Measurements from ENCODE around the gene BCL7A.
A peak's percentile ranks its signal among the peaks of the same experiment; 100 is the strongest.

The BCL7A gene

GRCh38 chr12:122096014-122096413, 74.3 kb downstream of the BCL7A start:
- DNase-seq, result no peak
- H3K4me1 ChIP-seq, result peaks cover 4 to 90% (median 59%) of the 10 kb centered on the region in 4 donors
- H3K27ac ChIP-seq, result peak overlapping the region in 1 of 2 donors; percentile 76
- H3K27me3 ChIP-seq, result no peaks in the 10 kb centered on the region
- H3K9me3 ChIP-seq, result no peaks in the 10 kb centered on the region
- TF ChIP-seq, protein P1, sequence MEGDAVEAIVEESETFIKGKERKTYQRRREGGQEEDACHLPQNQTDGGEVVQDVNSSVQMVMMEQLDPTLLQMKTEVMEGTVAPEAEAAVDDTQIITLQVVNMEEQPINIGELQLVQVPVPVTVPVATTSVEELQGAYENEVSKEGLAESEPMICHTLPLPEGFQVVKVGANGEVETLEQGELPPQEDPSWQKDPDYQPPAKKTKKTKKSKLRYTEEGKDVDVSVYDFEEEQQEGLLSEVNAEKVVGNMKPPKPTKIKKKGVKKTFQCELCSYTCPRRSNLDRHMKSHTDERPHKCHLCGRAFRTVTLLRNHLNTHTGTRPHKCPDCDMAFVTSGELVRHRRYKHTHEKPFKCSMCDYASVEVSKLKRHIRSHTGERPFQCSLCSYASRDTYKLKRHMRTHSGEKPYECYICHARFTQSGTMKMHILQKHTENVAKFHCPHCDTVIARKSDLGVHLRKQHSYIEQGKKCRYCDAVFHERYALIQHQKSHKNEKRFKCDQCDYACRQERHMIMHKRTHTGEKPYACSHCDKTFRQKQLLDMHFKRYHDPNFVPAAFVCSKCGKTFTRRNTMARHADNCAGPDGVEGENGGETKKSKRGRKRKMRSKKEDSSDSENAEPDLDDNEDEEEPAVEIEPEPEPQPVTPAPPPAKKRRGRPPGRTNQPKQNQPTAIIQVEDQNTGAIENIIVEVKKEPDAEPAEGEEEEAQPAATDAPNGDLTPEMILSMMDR (IDR thresholded peaks at IDR 0.05), result no peak
- H3K36me3 ChIP-seq, result no peaks in the 10 kb centered on the region
- intact Hi-C loops (cut with DNase I; ENCODE audit: low total_unique reads), result no loop called here
- no peak overlapping the region for H3K4me3 ChIP-seq

- Histone ChIP-seq H3K36me3 (no peaks in the 10 kb centered on the region), H3K9me3 (no peaks in the 10 kb centered on the region), H3K27ac (peak overlapping the region; percentile 76 to 80), H3K27me3 (no peaks in the 10 kb centered on the region), H3K4me3 (no peak overlapping the region), H3K4me1 (peaks cover 4 to 86% (median 53%) of the 10 kb centered on the region in 4 donors)
- no peak for DNase-seq
- TF ChIP-seq, protein P1 (IDR thresholded peaks at IDR 0.05), result no peak
- intact Hi-C loops (cut with DNase I; ENCODE audit: low total_unique reads), result no loop called here
These were observed 75.0 kb downstream of the BCL7A start for GRCh38 chr12:122096591-122097149.

DNA sequence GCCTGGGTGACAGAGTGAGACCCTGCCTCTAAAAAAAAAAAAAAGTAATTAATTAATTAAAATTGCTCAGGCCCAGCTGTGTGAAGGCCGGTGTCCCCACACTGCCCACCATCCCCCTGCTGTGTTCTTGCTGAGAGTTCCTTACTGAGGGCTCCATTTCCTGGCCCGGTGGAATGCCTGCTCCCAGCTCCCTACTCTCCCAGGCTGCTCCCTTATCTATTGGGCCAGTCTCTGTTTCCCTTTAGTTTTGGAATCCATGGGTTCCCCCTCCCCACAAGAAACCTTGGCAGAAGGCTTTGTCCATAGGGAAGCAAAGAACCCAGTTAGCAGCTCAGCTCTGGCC, 75.9 kb downstream of the BCL7A start:
- DNase-seq, result no peak
- Histone ChIP-seq H3K9me3 (no peaks in the 10 kb centered on the region), H3K4me1 (peaks cover 4 to 77% (median 47%) of the 10 kb centered on the region in 4 donors), H3K27ac (peak overlapping the region; percentile 76 to 80), H3K27me3 (no peaks in the 10 kb centered on the region), H3K36me3 (no peaks in the 10 kb centered on the region), H3K4me3 (no peak overlapping the region)
- intact Hi-C loops (cut with DNase I; ENCODE audit: low total_unique reads), result no loop called here
- TF ChIP-seq, protein P1 (IDR thresholded peaks at IDR 0.05), result no peak

DNA sequence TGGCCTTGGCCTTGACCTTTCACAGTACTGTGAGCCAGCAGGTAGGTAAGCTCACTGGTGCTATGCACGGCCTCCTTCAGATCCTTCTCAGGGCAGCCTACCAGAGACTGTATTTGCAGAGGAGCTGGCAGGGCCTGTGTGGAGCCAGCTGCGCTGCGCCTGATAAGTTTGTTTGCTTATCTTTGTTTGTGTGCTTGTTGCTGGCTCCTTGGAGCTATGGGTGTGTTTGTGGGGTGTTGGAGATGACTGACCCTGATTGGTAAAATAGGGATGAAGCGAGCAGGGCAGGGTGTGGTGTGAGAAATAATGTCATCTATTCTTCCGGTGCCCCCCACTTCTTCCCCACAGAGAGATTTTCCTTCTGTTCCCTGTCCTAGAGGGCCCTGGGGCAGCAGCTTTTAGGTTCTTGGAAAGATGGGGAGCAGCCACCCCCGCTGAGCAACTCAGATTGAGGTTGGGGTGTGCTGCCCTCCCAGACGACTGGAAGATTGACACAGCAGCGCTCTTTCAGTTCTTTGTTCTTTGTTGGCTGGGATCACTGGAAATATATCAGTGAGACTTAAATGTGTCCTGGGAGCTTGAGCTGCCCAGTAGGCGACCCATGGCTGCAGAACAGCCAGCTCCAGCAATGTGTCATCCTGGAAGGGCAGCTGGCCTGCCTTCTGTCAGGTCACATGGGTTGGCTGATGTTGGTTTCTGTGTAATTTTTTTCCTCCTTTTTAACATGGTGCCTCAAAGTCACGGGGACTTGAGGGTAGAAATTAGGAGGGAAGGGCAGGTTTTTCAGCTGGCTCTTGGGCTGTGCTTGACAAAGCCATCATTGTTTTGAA, 76.5 kb downstream of the BCL7A start:
- DNase-seq, result peak; percentile 80 to 90
- intact Hi-C loops (cut with DNase I; ENCODE audit: low total_unique reads), result no loop called here
- Histone ChIP-seq H3K27me3 (no peaks in the 10 kb centered on the region), H3K4me3 (no peak overlapping the region), H3K36me3 (no peaks in the 10 kb centered on the region), H3K27ac (peak overlapping the region; percentile 76 to 80), H3K4me1 (peaks cover 4 to 71% (median 45%) of the 10 kb centered on the region in 4 donors), H3K9me3 (no peaks in the 10 kb centered on the region)
- TF ChIP-seq, protein P1 (IDR thresholded peaks at IDR 0.05), result no peak

DNA sequence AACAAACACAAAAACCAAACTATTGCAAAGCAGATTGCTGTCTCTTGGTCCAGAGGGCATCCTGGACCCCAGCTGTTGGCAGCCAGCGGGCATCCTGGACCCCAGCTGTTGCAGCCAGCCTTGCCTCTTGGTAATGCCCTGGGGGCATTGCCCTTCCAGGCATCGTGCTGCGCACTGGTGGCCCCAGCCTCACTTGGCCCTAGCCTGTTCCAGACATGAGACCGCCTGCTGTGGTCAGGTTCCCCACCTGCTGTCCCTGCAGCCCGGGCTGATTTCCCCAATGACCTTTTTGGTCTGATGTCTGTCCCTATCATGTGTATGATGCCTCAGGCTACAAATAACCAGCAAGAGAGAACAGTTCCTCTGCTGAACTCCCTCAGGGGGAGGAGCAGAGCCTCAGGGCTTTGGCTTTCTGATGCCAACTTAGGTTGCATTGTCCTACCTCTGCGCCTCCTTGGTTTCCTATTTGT, 77.6 kb downstream of the BCL7A start:
- intact Hi-C loops (cut with DNase I; ENCODE audit: low total_unique reads), result no loop called here
- Histone ChIP-seq H3K27ac (peak overlapping the region; percentile 76 to 80), H3K4me3 (no peak overlapping the region), H3K9me3 (no peaks in the 10 kb centered on the region), H3K4me1 (peaks cover 4 to 66% (median 40%) of the 10 kb centered on the region in 4 donors), H3K36me3 (no peaks in the 10 kb centered on the region), H3K27me3 (no peaks in the 10 kb centered on the region)
- no peak for DNase-seq
- TF ChIP-seq, protein P1 (IDR thresholded peaks at IDR 0.05), result no peak
